ENCODE measurements around the gene TMEM143.

- no peak for TF ChIP-seq RFX5 (IDR thresholded peaks at IDR 0.05; ENCODE audit: low read depth, low read length)
- TF ChIP-seq TARDBP (IDR thresholded peaks at IDR 0.05; ENCODE audit: borderline replicate concordance): no peak
- TF ChIP-seq RELA (IDR thresholded peaks at IDR 0.05; ENCODE audit: borderline replicate concordance, partially characterized antibody): no peak
- TF ChIP-seq POLR2A (IDR thresholded peaks at IDR 0.05; ENCODE audit: low read depth, low read length): no peak
- TF ChIP-seq EZH2 (IDR thresholded peaks at IDR 0.05; ENCODE audit: borderline replicate concordance, control insufficient read depth, low read depth, low read length): no peak
- no peak for TF ChIP-seq CTCF (IDR thresholded peaks at IDR 0.05 in 2 of 3, conservative IDR thresholded peaks at IDR 0.05 in 1 of 3; ENCODE audit: control insufficient read depth in 2 of 3, extremely low read depth in 1 of 3, insufficient read depth in 1 of 3, low read depth in 3 of 3, low read length in 3 of 3)
- no peak for TF ChIP-seq SRF (IDR thresholded peaks at IDR 0.05; ENCODE audit: low read depth in 2 of 2, low read length in 2 of 2)
- no peak for TF ChIP-seq IKZF1 (conservative IDR thresholded peaks at IDR 0.05)
Observed at GRCh38 chr19:48340995-48341394, 22.7 kb downstream of the TMEM143 start.

All from GM12878 (cell line).